ENCODE data around the gene NTNG2.

NTNG2 gene

GRCh38 chr9:132238026-132238972 lies 76.4 kb downstream of the NTNG2 start:
- DNase-seq, result no peak

- no peak for DNase-seq
Observed at GRCh38 chr9:132238992-132239391, 77.1 kb downstream of the NTNG2 start.

DNA sequence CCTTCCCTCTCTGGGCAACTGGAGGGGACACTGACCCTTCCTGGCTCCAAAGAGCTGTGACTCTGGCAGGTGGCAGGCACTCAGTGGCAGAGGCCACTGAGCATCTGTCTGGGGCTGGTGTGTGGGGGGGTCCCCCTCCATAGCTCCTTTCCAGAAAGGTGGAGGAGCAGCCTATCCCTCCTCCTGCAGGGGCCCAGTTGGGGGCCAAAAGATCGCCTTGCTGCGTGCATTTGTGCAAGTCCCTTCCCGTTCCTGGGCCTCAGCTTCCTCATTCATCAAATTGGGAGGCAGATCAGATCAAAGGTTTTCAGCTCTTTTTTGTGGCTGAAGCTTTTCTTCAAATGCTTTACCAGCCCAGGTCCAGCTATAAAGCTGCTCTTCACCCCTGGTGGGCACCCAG lies 77.7 kb downstream of the NTNG2 start:
- no peak for DNase-seq

GRCh38 chr9:132239999-132240840 lies 78.4 kb downstream of the NTNG2 start:
- no peak for DNase-seq

- DNase-seq, result peak; percentile 92
Observed at GRCh38 chr9:132240841-132241482, 79.1 kb downstream of the NTNG2 start.

DNA sequence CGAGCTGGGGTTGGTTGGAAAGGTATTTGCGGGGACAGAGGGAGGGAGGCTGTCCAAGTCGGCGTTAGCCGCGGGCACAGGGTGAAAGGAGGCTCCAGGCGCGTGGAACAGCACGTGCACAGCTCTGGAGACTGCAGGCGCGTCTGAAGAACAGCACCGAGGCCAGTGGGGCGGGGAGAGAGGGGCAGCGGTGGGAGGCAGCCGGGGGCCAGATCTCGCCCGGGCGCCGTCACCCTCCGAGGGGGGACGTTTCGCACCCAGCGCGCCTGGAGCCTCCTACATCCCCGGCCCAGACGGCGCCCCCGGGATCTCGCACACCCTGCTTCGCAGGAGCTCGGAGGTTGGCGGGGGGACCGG lies 79.6 kb downstream of the NTNG2 start:
- DNase-seq, result no peak

DNA sequence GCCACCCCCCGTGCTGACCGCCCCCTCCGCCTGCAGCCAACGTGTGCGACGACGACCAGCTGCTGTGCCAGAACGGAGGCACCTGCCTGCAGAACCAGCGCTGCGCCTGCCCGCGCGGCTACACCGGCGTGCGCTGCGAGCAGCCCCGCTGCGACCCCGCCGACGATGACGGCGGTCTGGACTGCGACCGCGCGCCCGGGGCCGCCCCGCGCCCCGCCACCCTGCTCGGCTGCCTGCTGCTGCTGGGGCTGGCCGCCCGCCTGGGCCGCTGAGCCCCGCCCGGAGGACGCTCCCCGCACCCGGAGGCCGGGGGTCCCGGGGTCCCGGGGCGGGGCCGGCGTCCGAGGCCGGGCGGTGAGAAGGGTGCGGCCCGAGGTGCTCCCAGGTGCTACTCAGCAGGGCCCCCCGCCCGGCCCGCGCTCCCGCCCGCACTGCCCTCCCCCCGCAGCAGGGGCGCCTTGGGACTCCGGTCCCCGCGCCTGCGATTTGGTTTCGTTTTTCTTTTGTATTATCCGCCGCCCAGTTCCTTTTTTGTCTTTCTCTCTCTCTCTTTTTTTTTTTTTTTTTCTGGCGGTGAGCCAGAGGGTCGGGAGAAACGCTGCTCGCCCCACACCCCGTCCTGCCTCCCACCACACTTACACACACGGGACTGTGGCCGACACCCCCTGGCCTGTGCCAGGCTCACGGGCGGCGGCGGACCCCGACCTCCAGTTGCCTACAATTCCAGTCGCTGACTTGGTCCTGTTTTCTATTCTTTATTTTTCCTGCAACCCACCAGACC lies 80.2 kb downstream of the NTNG2 start:
- DNase-seq, result peak; percentile 69

GRCh38 chr9:132242621-132243155 lies 80.8 kb downstream of the NTNG2 start:
- DNase-seq, result no peak

GRCh38 chr9:132243156-132244074 lies 81.6 kb downstream of the NTNG2 start:
- no peak for DNase-seq

GRCh38 chr9:132244582-132245455 lies 83.0 kb downstream of the NTNG2 start:
- DNase-seq, result no peak

DNA sequence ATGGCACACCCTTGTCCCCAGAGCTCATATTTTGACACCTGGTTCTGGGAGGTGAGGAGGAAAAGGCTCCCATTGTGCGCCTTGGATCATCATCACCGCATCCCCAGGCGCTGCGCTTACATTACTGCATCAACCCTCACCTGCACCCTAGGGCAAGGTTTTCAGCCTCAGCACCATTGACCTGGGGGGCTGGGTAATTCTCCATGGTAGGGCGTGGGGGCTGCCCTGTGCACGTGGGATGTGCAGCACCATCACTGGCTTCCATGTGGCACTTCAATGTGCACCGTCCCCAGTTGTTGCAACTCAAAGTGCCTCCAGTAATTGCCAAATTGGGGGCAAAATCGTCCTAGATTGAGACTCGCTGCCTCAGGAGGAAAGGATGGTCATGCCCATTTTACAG lies 83.6 kb downstream of the NTNG2 start:
- DNase-seq, result no peak

DNA sequence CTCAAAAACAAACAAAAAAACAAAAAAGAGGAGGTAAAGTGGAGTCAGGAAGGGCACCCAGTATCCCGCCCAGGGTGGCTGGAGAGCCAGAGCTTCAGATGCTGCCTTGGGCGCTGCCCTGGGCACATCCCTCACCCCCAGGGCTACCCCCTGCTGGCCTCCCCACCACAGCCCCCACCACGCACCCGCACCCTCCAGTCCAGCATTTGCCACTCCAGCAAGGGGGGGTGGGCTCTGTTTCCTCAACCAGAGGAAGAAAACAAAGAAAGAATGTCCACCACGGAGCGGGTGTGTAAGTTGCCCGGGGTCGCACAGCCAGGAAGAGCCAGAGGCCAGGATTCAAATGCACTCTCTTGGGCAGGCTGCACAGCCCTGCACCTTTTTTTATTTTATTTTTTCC lies 86.1 kb downstream of the NTNG2 start:
- DNase-seq, result no peak

DNA sequence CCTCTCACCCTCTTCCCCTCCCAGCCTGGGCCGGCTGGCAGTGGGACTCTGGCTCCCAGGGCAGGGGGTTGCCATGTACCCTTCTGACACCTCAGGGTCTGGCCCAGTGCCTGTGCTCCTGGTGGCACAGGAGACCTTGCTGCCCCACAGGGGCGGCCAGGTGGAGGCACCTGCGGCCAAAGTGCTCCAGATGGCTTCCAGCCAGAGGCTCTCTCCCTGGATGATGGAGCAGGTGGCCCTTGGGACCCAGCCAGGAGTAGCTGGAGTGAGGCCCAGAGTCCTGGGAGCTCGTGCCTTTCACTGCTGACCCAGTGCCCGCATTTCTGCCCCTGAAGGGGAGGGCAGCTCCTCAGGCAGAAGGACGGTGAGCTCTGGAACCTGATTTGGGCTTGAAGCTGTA lies 87.3 kb downstream of the NTNG2 start:
- peak; percentile 77 for DNase-seq

- DNase-seq, result no peak
Observed at GRCh38 chr9:132249690-132250089, 87.8 kb downstream of the NTNG2 start.

- no peak for DNase-seq
Observed at GRCh38 chr9:132250324-132251262, 88.7 kb downstream of the NTNG2 start.

DNA sequence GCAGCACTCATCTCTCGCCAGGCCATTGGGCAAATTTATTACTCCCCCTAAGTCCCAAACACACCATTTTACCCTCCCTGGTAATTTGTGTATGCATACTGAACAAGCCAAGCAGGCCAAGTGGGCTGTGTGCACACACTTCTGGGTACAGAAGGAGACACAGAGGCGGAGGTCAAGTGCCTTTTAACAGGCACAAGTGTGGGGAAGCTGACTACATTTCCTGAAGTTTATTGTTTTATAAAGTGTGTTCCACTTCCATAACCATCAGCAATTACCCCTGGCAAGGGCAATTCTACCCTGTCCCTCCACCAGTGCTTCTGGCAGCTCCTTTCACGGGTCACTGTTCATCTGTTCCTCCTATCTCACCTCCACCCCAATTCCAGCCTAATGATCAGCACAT lies 99.0 kb downstream of the NTNG2 start:
- DNase-seq, result no peak

- no peak for DNase-seq
Observed at GRCh38 chr9:132266017-132266416, 104.2 kb downstream of the NTNG2 start.

DNA sequence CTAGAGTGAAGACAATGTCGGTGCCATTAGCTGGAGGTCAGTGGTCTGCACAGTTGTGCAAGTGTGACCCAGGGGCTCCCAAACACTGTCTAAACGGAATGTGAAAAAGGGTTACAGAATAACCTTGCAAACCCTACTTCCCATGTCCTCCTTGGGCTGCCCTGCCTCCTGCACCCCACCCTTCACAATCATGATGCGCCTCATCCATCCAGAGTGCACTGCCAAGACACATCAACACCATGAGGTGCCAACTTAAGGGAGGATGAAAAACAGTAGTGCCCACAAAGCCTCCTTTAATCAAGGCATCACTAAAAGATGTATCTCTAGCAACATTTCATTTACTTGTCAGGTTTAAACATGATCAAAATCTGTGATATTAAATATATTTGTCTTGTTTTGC lies 105.8 kb downstream of the NTNG2 start:
- no peak for DNase-seq
